Skin of body (tissue), 3 donors: ENCODE measurements around the gene HACE1. TPM values are rescaled to one million over a fixed set of nuclear protein-coding genes. Genes with fewer than 3 reads are reported as not detected.

Experiments
- DNase-seq: peaks from one replicate; lab custom pipeline; 2025; lab: John Stamatoyannopoulos, UW
- small RNA-seq: library from RNA; depleted of rRNA; stranded (forward); fragments of <200 nt; gene quantifications from one replicate; pipeline ENCODE3, GENCODE V24; 2014; ENCODE audit warnings: low replicate concordance
- total RNA-seq: library from RNA; depleted of rRNA; stranded (reverse); fragments of >200 nt; gene quantifications from one replicate; pipeline ENCODE4 v1.2.3, GENCODE V29; 2014

The HACE1 gene
- total RNA-seq, 1 donor from 2014 or later, result 25.3 TPM

GRCh38 chr6:104688283-104688969, 171.3 kb downstream of the HACE1 start:
- DNase-seq, result no peak

- no peak for DNase-seq
Measured at GRCh38 chr6:104686550-104687175, 173.1 kb downstream of the HACE1 start.

GRCh38 chr6:104685871-104686549, 173.7 kb downstream of the HACE1 start:
- no peak for DNase-seq

GRCh38 chr6:104684911-104685415, 174.8 kb downstream of the HACE1 start:
- DNase-seq, result no peak

GRCh38 chr6:104683809-104684208, 175.9 kb downstream of the HACE1 start:
- no peak for DNase-seq

GRCh38 chr6:104682722-104683643, 176.7 kb downstream of the HACE1 start:
- no peak for DNase-seq

GRCh38 chr6:104680539-104680938, 179.2 kb downstream of the HACE1 start:
- DNase-seq, result no peak

GRCh38 chr6:104679971-104680370, 179.7 kb downstream of the HACE1 start:
- no peak for DNase-seq

Small RNAs within 50 kb of the gene (small RNA-seq; reads per million reads assigned to genes)
- gene RNU6-897P, result not detected

Other genes starting within 250 kb of the HACE1 start
- 0.20 TPM for gene LIN28B, start 97.2 kb upstream of the HACE1 start, total RNA-seq